ENCODE results near the gene RECQL5. TPM values are rescaled to one million over a fixed set of nuclear protein-coding genes. Genes with fewer than 3 reads are reported as not detected.
A peak's percentile ranks its signal among the peaks of the same experiment; 100 is the strongest.

RECQL5 gene
- total RNA-seq, 1 experiment from 2014 or later = 40.0 TPM

- Histone ChIP-seq H3K79me1 (ENCODE audit: insufficient read depth, low read depth, low read length, poor library complexity, severe bottlenecking) (peaks cover 2% of the 10 kb centered on the region), H3K23me2 (ENCODE audit: insufficient read length, low read depth, low read length, poor library complexity, severe bottlenecking) (no peaks in the 10 kb centered on the region), H4K8ac (replicated peaks; ENCODE audit: insufficient read length, low read depth, low read length) (peak overlapping the region; percentile 69), H3K18ac (ENCODE audit: insufficient read length, low read depth, low read length) (no peak overlapping the region), H3K9me3 (ENCODE audit: control insufficient read depth, low read depth, low read length) (no peaks in the 10 kb centered on the region), H3K56ac (ENCODE audit: insufficient read length, low read depth, low read length) (no peak overlapping the region), H3K23ac (ENCODE audit: insufficient read length, low read depth, low read length) (no peak overlapping the region), H3K79me2 (ENCODE audit: insufficient read depth, low read length) (peaks cover 1% of the 10 kb centered on the region; the same call in 1 of the 2 replicates), H3K27me3 (ENCODE audit: insufficient read depth, low read length) (no peaks in the 10 kb centered on the region), H4K91ac (ENCODE audit: insufficient read length, low read depth, low read length) (no peak overlapping the region), H4K5ac (ENCODE audit: insufficient read length, low read depth, low read length) (peak overlapping the region; percentile 51), H2BK120ac (ENCODE audit: low read depth, low read length, poor library complexity, severe bottlenecking) (no peak overlapping the region), H3K14ac (ENCODE audit: insufficient read depth, low read length) (no peak overlapping the region), H3K4ac (ENCODE audit: low read depth, low read length) (no peak overlapping the region), H3T11ph (ENCODE audit: low read length) (no peak overlapping the region), H4K20me1 (ENCODE audit: control insufficient read depth, insufficient read depth, insufficient read length) (no peaks in the 10 kb centered on the region), H3K4me1 (ENCODE audit: insufficient read depth, low read length) (no peaks in the 10 kb centered on the region), H2AK5ac (ENCODE audit: insufficient read length, low read length) (no peak overlapping the region), H2BK5ac (ENCODE audit: insufficient read length, low read length) (no peak overlapping the region), H2BK15ac (ENCODE audit: low read depth, low read length) (no peak overlapping the region), H3K27ac (ENCODE audit: insufficient read length, low read depth, low read length) (no peak overlapping the region), H2BK12ac (ENCODE audit: insufficient read length, low read depth, low read length) (no peak overlapping the region), H2AFZ (ENCODE audit: low read length) (no peak overlapping the region), H3K4me2 (ENCODE audit: insufficient read depth, insufficient read length, low read length) (no peak overlapping the region), H3K9ac (ENCODE audit: extremely low read depth, insufficient read length, low read length) (no peak overlapping the region), H2BK20ac (ENCODE audit: low read depth, low read length, poor library complexity, severe bottlenecking) (no peak overlapping the region)
- Mint-ChIP-seq H3K27me3 (ENCODE audit: low read depth) (no peaks in the 10 kb centered on the region), H3K9me3 (no peaks in the 10 kb centered on the region), H3K4me3 (no peak overlapping the region), H3K36me3 (ENCODE audit: insufficient read depth in 1 of 3, low read depth in 3 of 3) (peaks cover 3 to 36% (median 16%) of the 10 kb centered on the region in 3 experiments; a peak in 6 of 7 replicates), H3K27ac (peak overlapping the region in 2 of 3 experiments; percentile 28 to 42; a peak in 3 of 7 replicates), H3K4me1 (no peaks in the 10 kb centered on the region)
- TF ChIP-seq CTCF (conservative IDR thresholded peaks at IDR 0.05) = no peak
- no peak for DNase-seq
- WGBS (ENCODE audit: extremely low coverage, insufficient read length, low lambda C conversion rate) = no CpG with 5 or more reads among the region's 11 CpGs
Observed at GRCh38 chr17:75679706-75680211, 12.8 kb upstream of the RECQL5 start.

Data from H9 (cell line).